Fibroblast of villous mesenchyme (primary cell): ENCODE results near the gene ACOX3. TPM values are rescaled to one million over a fixed set of nuclear protein-coding genes. Genes with fewer than 3 reads are reported as not detected.

ENCODE experiments used
- DNase-seq: peaks from one replicate; pipeline ENCODE4 v3.0.0-alpha.2; 2010; ENCODE audit warnings: low read depth
- H3K4me3 ChIP-seq: 2 replicates; pipeline ENCODE4 v1.5.1; 2011; ENCODE audit warnings: low read depth, mild to moderate bottlenecking, low read length
- CTCF ChIP-seq: IDR thresholded peaks from 2 replicates; pipeline ENCODE4 v1.5.1; 2012; ENCODE audit warnings: low read depth, mild to moderate bottlenecking, low read length; ENCODE audit not compliant: insufficient read depth
- total RNA-seq: library from RNA; depleted of rRNA; stranded (reverse); fragments of >200 nt; gene quantifications from 2 replicates; pipeline ENCODE4 v1.2.3, GENCODE V29; 2012

Gene ACOX3
- total RNA-seq, 1 donor: 26.8 TPM

- no peak for DNase-seq
- no peak overlapping the region for H3K4me3 ChIP-seq
- no peak for TF ChIP-seq CTCF
Observed at GRCh38 chr4:8477676-8478075, 37.2 kb upstream of the ACOX3 start.

GRCh38 chr4:8477095-8477635, 36.6 kb upstream of the ACOX3 start:
- no peak for TF ChIP-seq CTCF
- no peak for DNase-seq
- H3K4me3 ChIP-seq: no peak overlapping the region

DNA sequence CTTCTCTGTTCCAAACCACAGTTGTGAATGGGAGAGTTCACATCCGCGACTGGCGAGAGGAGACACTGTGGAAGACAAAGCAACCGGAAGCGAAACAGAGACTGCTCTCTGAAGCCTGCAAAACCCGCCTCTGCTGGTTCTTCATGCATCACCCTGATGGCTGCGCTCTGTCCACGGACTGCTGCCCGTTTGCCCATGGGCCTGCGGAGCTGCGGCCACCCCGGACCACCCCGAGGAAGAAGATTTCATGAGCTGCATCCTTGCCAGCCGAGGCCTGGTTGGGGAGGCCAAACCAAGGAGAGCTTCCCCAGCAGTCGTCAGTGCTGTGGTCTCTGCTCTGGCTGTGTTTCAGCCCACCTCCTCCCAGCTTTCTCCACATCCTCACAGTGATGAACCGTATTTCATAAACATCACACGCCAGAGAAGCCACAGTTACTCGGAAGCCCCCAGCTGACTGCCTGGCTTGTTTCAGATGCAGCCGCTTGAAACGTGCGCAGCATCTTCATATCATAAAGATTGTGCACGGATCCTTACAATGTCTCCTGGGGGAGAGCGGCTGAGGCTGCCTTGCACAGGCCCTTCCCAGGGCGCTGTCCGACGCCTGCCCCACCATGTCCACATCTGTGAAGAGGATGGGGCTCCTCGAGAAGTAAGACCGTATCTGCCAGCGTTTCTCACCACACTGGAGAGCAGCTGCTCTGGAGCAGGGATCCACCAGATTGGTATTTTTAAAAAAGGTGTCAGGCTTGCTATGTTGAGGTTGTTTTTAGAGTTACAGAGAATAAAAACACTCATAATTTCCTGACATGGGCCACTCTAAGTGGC, 35.4 kb upstream of the ACOX3 start:
- DNase-seq: no peak

GRCh38 chr4:8474856-8475255, 34.3 kb upstream of the ACOX3 start:
- no peak overlapping the region for H3K4me3 ChIP-seq

More for the DNA sequence above, 35.4 kb upstream of the ACOX3 start:
- TF ChIP-seq CTCF: no peak
- no peak overlapping the region for H3K4me3 ChIP-seq

DNA sequence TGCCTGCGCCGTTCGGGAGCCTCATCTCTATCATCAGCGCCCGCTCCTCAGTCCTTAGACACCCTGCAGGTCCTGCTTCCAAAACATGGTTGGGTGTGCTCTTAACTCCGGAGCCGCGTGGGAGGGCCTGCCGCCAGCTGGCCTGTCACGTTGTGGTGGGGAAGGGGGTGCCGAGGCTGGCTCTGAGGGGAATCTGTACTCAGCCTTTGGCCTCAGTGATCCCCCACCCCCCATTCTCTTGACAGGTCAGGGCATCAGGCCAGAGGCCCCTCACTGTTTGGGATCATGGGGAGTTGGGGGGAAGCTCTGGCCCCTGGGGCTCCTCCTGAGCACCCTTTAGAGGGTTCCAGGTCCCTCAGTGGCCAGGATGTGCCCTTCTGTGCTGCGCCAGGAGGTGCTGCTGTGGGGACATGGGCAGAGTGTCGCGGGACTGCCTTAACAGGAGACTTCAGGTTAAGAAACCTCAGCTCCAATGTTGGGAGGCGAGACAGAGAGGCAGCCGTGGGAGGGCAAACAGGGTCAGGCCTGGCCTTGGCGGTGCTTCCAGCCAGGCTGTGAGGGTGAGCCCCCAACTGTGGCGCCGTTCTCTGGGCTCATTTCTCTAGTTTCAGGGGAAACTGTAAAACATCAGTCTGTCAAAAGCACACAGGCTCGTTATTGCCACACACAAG, 33.5 kb upstream of the ACOX3 start:
- DNase-seq: peak; percentile 43
- H3K4me3 ChIP-seq: peak overlapping the region; percentile 42
- TF ChIP-seq CTCF: no peak

More at GRCh38 chr4:8474856-8475255, 34.3 kb upstream of the ACOX3 start:
- TF ChIP-seq CTCF: no peak
- DNase-seq: no peak

GRCh38 chr4:8473198-8473919, 32.8 kb upstream of the ACOX3 start:
- peak; percentile 63 for TF ChIP-seq CTCF
- H3K4me3 ChIP-seq: peak overlapping the region; percentile 42
- DNase-seq: no peak
